Measurements from ENCODE around the gene COL25A1. TPM values are rescaled to one million over a fixed set of nuclear protein-coding genes. Genes with fewer than 3 reads are reported as not detected.

The COL25A1 gene
- total RNA-seq, 1 donor from 2014 or later = 4.3 TPM

DNA sequence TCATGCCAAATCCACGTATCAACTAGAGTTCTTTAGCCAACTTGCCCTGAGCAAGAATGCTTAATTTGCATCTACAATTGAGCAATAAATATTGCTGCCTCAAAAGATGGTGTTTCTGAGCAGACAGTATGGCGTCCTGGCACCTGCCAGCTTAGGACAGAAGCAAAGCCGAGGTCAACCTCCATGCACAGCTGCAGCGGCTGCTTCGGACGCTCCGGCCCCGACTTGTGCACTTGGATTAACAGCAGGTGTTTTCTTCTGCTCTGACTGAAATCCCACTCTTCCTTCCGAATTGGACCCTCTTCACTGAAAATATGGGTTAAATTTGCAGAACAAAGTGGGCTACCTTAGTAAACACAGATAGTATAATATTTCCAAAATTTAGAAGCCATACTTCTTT lies 324.4 kb downstream of the COL25A1 start:
- H3K27me3 ChIP-seq (ENCODE audit: control insufficient read depth, insufficient read depth, low read length) = no peaks in the 10 kb centered on the region
- no peak for DNase-seq (ENCODE audit: low read depth)
- H3K4me3 ChIP-seq (ENCODE audit: low read depth, low read length) = no peak overlapping the region
- TF ChIP-seq, protein P1, sequence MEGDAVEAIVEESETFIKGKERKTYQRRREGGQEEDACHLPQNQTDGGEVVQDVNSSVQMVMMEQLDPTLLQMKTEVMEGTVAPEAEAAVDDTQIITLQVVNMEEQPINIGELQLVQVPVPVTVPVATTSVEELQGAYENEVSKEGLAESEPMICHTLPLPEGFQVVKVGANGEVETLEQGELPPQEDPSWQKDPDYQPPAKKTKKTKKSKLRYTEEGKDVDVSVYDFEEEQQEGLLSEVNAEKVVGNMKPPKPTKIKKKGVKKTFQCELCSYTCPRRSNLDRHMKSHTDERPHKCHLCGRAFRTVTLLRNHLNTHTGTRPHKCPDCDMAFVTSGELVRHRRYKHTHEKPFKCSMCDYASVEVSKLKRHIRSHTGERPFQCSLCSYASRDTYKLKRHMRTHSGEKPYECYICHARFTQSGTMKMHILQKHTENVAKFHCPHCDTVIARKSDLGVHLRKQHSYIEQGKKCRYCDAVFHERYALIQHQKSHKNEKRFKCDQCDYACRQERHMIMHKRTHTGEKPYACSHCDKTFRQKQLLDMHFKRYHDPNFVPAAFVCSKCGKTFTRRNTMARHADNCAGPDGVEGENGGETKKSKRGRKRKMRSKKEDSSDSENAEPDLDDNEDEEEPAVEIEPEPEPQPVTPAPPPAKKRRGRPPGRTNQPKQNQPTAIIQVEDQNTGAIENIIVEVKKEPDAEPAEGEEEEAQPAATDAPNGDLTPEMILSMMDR (IDR thresholded peaks at IDR 0.05; ENCODE audit: insufficient read depth, low read length, poor library complexity, severe bottlenecking) = no peak
- H3K36me3 ChIP-seq (ENCODE audit: control insufficient read depth, insufficient read depth, low read length) = no peaks in the 10 kb centered on the region

GRCh38 chr4:108972613-108973283 lies 329.7 kb downstream of the COL25A1 start:
- H3K36me3 ChIP-seq (ENCODE audit: control insufficient read depth, insufficient read depth, low read length) = no peaks in the 10 kb centered on the region
- TF ChIP-seq, protein P1 (IDR thresholded peaks at IDR 0.05; ENCODE audit: insufficient read depth, low read length, poor library complexity, severe bottlenecking) = no peak
- no peak for DNase-seq (ENCODE audit: low read depth)
- H3K27me3 ChIP-seq (ENCODE audit: control insufficient read depth, insufficient read depth, low read length) = no peaks in the 10 kb centered on the region
- H3K4me3 ChIP-seq (ENCODE audit: low read depth, low read length) = no peak overlapping the region

GRCh38 chr4:108971473-108971872 lies 331.0 kb downstream of the COL25A1 start:
- H3K27me3 ChIP-seq (ENCODE audit: control insufficient read depth, insufficient read depth, low read length) = no peaks in the 10 kb centered on the region
- no peak for DNase-seq (ENCODE audit: low read depth)
- no peak overlapping the region for H3K4me3 ChIP-seq (ENCODE audit: low read depth, low read length)
- no peaks in the 10 kb centered on the region for H3K36me3 ChIP-seq (ENCODE audit: control insufficient read depth, insufficient read depth, low read length)
- TF ChIP-seq, protein P1 (IDR thresholded peaks at IDR 0.05; ENCODE audit: insufficient read depth, low read length, poor library complexity, severe bottlenecking) = no peak

DNA sequence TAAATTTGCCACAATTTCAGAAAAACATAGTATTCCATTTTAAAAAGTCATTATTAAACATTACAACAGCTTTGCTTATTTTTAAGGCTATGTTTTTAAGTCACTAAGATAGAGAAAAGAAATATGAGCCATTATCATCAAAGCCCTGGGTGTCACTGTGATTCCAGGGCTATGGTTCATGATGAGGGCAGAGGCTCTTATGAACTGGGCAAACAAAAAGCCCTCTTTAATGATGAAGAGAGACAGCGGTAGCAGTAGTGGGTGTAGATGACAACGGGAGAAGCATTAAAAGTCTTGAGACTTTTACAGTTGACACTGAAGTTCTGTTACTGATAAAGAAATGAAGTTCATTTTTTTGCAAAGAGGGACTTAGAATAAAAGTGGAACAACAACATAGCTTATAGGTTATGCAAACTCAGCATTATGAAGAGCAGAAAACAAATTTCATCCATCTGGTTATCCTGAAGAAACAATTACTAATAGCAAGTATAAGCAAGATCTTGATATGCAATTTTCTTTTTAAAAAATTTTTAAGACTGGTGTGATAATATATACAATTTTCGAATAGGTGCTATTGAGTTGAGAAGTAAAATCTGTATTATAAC lies 336.9 kb downstream of the COL25A1 start:
- no peak for DNase-seq (ENCODE audit: low read depth)
- no peaks in the 10 kb centered on the region for H3K36me3 ChIP-seq (ENCODE audit: control insufficient read depth, insufficient read depth, low read length)

GRCh38 chr4:108965016-108965415 lies 337.4 kb downstream of the COL25A1 start:
- TF ChIP-seq, protein P1 (IDR thresholded peaks at IDR 0.05; ENCODE audit: insufficient read depth, low read length, poor library complexity, severe bottlenecking) = no peak
- Histone ChIP-seq H3K4me3 (ENCODE audit: low read depth, low read length) (no peak overlapping the region), H3K36me3 (ENCODE audit: control insufficient read depth, insufficient read depth, low read length) (no peaks in the 10 kb centered on the region), H3K27me3 (ENCODE audit: control insufficient read depth, insufficient read depth, low read length) (no peaks in the 10 kb centered on the region)
- DNase-seq (ENCODE audit: low read depth) = no peak

More for the DNA sequence above, 336.9 kb downstream of the COL25A1 start:
- Histone ChIP-seq H3K4me3 (ENCODE audit: low read depth, low read length) (no peak overlapping the region), H3K27me3 (ENCODE audit: control insufficient read depth, insufficient read depth, low read length) (no peaks in the 10 kb centered on the region)
- TF ChIP-seq, protein P1 (IDR thresholded peaks at IDR 0.05; ENCODE audit: insufficient read depth, low read length, poor library complexity, severe bottlenecking) = no peak
